Stimulated activated CD4-positive, alpha-beta T cell treated with anti-CD3 and anti-CD28 coated beads, Interleukin-12 subunit alpha, Interleukin-12 subunit beta, amount 100 ng/mL, for 48 hours (primary cell): ENCODE measurements around the gene CTSC.
"Not testable (repeated sequence)": the region's sequence is repeated elsewhere in the genome, so short reads cannot be mapped to it uniquely, and the experiment has no call there.

Source experiments
- DNase-seq, 3 donors: peaks; one replicate each; pipeline ENCODE4 v3.0.0-alpha.2; 2020; ENCODE audit warnings: low read depth in 2 of 3, low spot score in 1 of 3

The CTSC gene

DNA sequence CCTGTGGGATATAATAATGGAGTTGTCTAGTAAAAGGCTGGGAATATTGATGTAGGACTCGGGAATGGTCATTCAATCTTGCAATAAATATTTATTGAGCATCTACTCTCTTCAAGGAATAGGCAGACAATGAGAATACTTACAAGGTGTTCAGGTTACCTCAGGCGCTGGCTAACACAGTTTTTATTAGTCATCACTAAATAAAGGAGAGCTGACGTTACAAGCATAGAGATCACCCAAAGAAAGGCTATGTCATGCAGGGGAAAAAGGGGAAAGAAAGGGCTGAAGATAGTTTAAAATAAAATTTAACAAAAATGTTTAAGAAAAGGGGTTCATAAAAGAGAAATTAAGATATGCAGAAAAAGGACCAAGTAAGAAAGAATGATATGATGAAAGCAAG, 15.8 kb upstream of the CTSC start:
- no peak for DNase-seq

DNA sequence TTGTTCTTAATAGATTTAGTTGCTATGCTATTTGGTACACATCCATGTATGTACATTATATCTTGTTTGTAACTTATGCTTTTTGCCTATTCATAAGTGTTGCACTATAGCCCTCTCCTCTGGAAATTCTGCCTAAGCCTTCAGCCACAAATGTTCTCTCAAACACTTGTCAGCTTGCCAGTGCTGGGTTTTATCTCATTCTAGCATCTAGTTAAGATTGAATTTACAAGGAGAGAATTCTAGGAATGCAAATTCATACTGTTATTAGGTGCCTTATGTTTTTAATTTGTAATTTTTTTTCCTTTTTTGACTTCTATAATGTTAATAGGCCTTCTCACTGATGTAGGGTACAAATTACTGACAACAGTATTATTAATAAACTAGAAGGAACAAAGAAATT, 14.6 kb upstream of the CTSC start:
- no peak for DNase-seq

DNA sequence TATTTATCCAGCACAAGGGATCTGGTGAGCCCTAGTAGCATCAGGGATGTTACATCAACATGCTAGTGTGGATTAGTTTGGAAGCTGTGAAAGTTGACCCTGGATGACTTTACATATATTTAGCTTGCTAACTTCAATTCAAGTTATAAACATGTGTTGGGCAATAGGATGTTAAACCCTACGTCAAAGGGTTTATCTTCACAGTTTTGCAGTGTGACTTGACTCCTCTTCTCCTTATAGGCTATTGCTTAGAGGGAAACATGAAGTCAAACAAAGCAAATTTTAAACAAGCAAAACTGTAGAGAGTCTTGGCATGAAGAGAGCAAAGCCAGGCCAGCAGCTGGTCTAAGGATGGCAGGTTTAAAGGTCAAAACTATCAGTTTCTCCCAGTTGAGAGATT, 11.3 kb upstream of the CTSC start:
- no peak for DNase-seq

DNA sequence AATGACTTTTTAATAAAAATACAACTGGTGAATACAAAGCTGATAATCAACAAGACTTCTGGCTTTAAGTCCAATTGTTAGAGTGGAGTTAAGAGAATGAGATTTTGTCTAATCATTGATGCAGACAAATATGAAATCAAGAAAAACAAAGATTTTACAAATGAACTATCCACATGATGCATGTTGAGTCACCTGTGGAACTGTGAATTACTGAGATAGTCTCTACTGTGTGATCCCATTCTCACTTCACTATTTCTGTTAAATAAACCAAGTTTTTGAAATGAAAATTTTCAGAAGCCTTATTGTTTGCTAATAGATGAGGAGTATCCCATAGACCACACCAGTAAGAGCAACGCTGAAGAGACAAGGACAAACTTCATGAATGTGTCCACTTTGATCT, 8.4 kb upstream of the CTSC start:
- DNase-seq = no peak

DNA sequence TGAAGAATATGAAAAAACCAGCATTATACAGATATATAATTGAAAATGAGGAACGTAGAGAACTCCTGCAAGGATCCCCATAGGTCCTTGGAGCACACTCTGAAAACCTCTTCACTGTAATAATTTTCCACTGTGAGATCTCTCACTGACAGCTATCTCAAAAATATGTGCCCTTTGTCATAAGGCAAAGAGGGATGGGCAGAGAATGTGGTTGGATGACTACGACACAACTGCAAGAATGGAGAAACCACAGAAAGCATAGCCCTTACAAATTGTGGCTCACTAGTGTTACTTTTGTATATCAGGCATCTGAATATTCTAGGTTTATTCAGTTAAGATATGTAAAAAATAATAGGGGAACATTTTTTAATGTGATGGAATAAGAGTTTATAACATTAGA, 7.9 kb upstream of the CTSC start:
- DNase-seq = no peak

DNA sequence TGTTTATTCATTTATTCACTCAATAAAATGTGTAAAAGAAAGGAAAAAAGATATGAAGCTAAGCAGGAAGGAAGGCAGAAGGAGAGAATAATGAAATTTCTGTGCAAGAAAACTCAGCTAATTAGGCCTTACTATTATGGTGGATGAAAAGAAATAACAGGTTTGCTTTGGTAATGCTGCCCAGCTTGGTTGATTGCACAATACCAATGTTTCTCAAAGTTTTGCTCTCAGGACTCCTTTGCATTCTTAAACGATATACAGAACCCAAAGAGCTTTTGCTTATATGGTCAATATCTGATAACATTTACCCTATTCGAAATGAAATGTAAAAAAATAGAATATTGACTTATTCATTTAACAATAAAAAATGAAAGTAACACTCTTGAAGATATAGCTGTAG, 7.3 kb upstream of the CTSC start:
- DNase-seq = no peak

DNA sequence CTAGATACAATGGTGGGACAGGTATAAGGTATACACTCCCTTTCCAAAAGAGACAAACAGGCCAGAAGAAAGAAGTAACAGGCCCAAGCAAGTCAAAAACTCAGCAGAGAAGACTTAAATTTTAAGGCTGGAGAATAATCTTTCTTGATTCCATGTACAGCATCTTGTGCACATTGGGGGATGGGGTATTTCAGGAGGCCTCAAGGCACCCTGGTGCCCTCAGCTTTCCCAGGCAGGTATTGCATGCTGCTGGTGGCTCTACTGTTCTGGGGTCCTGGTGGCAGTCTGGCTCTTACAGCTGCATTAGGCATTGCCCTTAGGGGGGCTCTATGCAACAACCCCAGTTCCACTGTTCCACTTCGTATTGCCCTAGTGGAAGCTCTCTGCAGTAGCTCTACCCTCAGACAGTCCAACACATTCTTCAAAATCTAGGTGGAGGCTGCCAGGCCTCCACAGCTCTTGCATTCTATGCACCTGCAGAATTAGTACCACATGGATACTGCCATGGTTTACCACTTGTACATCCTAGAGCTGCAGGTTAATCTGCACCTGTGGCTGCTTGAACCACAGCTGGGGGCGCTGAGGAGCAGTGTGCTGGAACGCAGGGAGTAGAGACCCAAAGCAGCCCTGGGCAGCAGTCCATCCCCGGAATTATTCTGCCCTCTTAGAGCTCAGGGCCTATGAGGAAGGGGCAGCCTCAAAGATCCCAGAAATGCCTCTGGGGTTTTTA, 4.2 kb upstream of the CTSC start:
- no peak for DNase-seq

DNA sequence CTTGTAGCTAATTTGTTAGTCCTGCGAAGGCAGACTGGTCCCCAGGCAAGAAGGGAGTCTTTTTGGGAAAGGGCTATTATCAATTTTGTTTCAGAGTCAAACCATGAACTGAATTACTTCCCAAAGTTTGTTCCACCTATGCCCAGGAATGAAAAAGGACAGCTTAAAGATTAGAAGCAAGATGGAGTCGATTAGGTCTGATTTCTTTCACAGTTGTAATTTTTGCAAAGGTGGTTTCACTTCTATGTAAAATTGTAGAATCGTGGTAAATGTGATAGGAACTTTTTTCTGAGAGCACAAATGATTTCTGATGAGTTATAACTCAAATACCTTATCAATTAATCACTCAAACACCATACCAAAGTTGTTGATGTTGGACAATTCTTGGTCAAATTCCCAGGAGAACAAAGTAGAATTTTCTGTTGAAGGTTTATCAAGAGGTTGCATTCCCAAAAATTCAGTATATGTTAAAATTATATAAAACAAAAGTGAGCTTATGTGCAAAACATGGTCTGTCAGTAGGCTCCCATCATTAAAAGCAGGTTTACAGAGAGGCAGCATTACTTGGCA, 2.9 kb upstream of the CTSC start:
- DNase-seq = no peak

DNA sequence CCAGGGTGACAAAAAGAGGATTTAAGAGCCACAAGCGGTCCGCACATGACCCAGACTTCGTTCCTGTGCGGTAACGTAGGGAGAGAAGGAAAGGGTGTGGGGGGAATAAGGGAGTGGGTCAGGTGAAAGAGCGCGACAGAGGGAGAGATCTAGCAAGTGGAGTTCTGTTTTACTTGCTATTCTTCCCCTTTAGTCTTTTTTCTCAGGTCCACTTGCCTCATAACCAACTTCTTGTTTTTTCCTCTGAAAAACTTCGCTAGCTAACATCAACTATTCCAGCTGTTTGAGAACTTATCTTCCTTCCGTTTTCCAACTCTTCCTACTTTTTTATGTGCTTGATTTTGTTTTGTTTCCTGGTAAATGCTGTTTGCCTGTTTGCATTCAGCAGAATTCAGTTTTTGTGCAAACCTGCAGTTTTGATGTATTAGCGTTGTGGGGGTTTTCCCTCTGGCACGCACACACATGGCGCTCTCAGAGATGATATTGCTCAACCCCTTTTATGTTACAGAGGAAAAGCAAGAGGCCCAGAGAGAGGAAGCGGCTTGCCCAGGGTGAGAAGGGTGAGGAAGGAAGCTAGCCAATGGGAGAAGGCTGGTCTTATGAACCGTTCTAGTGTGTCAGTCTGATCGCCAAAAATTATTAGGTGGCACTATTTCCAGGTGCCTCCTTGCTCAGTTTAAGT, 592 bp upstream of the CTSC start:
- peak; percentile 37 to 53 (median 43) for DNase-seq

DNA sequence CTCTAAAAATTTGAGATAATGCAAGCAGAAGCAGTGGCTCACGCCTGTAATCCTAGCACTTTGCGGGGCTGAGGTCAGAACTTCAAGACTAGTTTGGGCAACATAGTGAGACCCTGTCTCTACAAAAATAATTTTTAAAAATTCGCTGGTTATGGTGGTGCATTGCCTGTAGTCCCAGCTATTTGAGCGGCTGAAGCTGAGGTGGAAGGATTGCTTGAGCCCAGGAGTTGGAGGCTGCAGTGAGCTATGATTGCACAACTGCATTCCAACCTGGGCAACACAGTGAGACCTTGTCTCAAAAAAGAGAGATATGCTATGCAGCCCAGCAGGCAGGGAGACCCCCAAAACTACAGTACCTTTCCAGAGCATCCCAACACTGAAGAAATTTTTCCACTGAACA, 2.3 kb downstream of the CTSC start:
- DNase-seq = no peak

DNA sequence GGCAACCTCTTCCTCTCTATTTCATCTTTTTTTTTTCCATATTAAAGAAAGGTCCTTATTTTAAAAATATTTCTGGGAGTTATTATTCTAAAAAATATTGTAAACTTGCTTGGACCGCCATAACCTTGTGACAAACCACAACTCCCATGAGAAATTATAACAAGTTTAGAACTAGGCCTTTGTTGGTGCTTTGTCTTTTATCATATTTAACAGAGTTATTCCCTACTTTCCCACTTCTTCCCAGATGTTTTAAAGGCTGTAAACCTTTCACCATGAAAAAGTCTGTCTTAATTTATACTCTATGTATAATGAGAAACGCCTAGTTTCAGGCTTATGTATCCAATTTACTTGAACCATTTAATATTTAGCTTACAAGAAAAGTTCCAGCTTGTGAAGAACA, 3.7 kb downstream of the CTSC start:
- no peak for DNase-seq

DNA sequence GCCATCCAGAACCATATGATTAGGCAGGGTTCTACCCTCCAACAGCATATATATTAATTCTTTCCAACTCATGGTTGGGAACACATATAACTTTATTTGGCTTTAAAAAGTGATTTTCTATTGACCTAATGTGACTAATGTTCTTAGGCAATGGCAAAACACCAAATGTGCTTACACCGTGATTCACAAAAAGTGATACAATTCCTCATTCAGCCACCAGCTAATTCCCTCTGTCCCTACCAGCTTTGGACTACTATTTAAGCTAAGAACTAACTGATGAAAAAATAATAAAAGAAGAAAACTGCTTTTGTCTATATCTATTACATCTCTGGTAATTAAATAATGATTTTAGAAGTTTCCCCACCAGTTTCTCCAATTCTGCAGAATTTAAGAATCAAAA, 4.7 kb downstream of the CTSC start:
- DNase-seq = no peak

DNA sequence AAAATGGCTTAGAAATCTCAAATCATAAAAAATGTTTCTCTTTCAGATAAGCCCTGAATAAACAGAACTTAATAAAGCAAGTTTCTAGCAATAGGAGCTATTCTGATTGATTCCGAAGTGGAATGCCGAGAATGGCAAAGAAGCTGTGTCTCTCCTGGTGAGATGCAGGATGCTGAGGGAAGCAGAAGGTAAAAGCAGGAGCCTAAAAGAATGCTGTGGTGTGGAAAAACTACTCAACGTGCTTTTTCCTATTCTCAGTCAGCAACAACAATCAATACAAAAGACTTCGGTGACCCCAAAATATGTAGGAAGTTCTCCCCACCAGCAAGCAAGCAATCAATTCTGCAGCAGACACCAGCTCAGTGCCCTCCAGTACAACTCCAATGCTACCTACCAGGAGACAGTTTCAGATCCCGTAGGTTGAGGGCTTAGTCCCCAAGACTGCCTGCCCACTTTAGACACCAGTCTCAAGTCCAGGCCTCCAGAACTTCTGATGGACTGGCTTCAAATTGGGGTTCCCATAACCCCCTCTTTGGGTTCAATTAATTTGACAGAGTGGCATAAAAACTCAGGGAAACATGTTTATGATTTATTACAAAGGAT, 6.6 kb downstream of the CTSC start:
- no peak for DNase-seq

DNA sequence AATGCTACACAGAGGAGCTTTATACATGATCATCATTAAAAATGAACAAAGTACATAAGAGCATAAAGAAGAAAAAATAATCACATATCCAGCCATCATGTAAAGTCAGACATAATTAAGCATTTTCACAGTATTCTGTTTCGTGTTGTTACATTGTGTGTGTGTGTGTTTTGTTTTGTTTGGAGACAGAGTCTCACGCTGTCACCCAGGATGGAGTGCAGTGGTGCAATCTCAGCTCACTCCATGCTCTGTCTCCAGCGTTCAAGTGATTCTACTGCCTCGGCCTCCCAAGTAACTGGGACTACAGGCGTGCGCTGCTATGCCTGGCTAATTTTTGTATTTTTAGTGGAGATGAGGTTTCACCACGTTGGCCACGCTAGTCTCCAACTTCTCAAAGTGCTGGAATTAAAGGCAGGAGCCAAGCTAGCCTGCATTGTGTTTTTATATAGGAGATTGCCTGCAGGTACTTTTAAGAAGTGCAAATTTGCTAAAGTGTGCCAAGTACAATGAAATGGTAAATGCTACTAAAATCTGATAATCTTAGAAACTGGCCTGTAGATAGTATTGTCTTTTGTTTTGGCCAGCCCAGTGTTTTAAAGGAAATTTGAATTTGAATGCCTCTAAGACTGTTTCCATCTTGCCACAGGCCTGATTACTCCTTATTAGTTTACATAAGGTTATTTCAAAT, 7.8 kb downstream of the CTSC start:
- DNase-seq = no peak

DNA sequence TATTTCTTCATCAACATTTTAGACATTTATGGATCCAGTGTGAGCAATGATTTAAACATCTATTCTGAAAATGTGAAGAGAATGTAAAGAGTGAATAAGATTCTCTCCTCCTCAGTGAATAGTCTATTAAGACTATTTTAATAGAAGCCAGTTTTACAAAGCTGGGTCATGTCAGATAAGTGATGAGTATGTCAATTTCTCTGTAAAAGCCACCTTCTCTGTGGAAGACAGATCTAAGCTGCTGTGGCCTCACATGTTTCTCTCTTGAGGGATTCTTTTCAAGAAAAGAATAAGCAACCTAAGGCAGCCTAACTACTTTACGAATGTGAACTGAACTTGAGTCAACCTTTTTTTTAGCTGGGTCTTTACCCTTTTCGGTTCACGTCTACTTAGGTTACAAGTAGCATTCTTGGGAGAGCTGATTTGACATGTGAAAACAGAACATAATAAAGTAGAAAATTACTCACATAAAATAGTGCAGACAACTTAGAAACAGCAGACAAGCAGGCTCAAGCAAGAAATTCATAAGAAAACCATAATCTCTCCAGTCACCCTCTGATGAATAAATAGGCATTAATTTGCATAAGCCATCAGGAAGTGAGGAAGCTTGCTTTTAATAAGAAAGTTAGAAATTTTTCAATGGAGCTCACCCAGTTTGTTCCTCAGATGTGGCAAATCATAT, 9.9 kb downstream of the CTSC start:
- no peak for DNase-seq

DNA sequence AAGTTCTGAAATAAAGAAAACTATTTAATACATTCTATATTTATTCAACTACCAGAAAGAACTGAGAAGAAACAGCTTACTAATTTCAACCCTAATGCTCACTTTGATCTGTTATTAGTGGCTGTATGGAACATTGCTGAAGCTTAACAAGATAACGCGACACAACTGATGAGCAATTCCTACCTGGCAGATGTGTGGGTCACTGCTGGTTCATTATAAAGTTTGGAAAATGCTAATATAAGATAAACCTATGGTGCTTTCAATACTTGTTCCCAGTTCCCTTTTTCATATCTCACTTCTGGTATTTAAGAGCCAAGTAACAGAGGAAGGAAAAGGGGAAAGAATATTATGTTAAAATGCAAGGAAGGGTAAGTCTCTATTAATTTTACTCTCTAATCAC, 10.5 kb downstream of the CTSC start:
- DNase-seq = no peak

DNA sequence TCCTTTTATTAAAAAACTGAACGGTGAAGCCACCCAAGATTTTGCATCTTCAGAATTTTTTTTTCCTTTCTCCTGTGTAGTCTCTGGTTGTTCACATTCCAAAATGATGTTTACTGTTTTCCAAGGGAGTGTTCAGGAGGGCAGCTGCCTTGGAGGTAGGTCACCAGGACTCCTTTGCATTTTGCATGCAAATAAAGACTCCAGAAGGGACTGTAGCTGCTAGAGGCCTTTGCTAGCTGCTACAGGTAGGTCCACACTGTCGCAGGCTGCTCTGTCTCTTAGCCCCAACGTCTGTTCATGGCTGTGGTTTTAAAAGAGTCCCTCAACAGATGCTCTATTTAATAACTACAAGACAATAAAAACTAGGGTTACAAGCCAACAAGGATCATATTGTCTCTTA, 11.4 kb downstream of the CTSC start:
- DNase-seq = no peak

DNA sequence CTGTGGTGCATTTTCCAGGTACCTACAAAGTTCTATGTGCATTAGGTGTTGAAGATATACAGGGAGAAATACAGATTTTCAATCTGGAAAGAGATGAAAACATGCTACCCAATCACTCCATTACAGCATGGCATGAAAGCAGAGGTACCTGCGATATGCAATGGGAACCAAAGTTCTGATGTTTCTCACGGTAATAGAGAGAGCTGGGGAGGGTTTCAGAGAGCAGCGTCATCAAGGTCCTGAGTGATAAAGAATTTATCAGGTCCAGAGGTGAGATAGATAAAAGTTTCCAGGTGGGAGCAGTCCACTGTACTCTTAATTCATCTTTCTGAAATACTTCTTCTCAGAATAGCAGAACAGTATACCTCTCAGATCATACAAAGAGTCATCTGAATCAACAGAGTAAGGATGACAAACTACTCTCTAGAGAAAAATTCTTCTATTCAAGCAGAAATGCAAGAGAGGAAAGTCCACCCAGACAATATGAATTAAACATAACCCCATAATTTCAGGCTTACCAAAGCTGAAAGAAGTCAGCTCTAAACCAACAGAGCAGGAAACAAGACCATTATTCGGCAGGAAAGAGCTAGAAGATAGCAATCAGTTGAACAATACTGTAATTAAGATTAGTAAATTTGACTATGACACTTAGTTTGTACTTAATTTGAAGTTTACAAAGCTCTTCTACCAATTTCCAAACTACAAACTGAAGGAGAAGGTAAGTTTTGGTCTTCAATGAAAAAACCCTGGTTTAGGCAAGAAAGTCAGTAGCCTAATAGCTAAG, 12.8 kb downstream of the CTSC start:
- no peak for DNase-seq

DNA sequence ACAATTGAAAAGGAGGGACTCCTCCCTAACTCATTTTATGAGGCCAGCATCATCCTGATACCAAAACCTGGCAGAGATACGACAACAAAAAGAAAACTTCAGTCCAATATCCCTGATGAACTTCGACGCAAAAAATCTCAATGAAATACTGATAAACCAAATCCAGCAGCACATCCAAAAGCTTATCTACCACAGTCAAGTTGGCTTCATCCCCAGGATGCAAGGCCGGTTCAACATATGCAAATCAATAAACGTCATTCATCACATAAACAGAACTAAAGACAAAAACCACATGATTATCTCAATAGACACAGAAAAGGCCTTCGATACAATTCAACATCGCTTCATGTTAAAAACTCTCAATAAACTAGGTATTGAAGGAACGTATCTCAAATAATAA, 14.7 kb downstream of the CTSC start:
- DNase-seq = not testable (repeated sequence)

DNA sequence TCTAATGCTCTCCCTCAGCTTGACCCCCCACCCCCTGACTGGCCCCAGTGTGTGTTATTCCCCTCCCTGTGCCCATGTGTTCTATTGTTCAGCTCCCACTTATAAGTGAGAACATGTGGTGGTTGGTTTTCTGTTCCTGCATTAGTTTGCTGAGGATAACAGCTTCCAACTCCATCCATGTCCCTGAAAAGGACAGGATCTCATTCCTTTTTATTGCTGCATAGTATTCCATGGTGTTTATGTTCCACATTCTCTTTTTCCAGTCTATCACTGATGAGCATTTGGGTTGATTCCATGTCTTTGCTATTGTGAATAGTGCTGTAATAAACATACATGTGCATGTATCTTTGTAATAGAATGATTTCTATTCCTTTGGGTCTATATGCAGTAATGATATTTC, 16.1 kb downstream of the CTSC start:
- not testable (repeated sequence) for DNase-seq
